ENCODE measurements around the gene WSCD2.

Gene WSCD2

DNA sequence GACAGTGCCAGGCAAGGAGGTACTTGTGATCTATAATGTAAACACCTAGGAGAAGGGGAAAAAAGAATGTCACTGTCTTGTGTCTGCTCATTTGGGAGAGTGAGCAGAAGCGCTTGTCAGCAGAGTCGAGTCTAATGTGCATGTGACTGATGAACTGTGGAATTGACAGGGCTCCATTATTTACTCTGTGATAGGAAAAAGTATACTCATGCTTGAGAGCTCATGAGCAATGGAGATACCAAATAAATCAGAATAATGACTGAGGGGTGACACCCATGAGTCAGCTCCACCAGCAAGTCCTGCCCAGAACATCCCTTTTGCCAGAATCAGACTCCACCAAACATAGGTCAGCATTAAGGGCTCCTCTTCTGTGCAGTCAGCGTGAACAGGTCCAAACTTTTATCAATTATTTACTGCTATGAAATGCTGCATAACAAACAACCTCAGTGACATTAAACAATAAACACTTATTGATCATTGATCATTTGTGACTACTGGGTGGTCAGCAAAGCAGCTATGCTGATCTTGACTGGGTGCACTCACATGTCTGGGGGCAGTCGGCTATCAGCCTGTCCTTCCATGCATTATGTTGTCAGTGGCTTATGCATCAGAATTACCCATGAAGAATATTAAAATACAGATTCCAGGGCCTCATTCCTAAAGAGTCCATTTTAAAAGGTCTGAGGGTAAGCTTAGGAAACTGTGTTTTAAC, 29.2 kb upstream of the WSCD2 start:
- no peaks in the 10 kb centered on the region for H3K36me3 ChIP-seq (ENCODE audit: low read depth)
- no peak for ATAC-seq (ENCODE audit: low read depth)
- no peak for DNase-seq (ENCODE audit: low spot score)
- no peaks in the 10 kb centered on the region for H3K9me3 ChIP-seq (ENCODE audit: severe bottlenecking)
- H3K27me3 ChIP-seq (ENCODE audit: insufficient read depth, poor library complexity, severe bottlenecking), result no peaks in the 10 kb centered on the region
- no peaks in the 10 kb centered on the region for H3K4me1 ChIP-seq (ENCODE audit: insufficient read depth, poor library complexity, severe bottlenecking)
- TF ChIP-seq, protein P1, sequence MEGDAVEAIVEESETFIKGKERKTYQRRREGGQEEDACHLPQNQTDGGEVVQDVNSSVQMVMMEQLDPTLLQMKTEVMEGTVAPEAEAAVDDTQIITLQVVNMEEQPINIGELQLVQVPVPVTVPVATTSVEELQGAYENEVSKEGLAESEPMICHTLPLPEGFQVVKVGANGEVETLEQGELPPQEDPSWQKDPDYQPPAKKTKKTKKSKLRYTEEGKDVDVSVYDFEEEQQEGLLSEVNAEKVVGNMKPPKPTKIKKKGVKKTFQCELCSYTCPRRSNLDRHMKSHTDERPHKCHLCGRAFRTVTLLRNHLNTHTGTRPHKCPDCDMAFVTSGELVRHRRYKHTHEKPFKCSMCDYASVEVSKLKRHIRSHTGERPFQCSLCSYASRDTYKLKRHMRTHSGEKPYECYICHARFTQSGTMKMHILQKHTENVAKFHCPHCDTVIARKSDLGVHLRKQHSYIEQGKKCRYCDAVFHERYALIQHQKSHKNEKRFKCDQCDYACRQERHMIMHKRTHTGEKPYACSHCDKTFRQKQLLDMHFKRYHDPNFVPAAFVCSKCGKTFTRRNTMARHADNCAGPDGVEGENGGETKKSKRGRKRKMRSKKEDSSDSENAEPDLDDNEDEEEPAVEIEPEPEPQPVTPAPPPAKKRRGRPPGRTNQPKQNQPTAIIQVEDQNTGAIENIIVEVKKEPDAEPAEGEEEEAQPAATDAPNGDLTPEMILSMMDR (IDR thresholded peaks at IDR 0.05; ENCODE audit: poor library complexity, severe bottlenecking), result no peak
- H3K4me3 ChIP-seq (ENCODE audit: severe bottlenecking), result no peak overlapping the region
- H3K27ac ChIP-seq (ENCODE audit: poor library complexity, severe bottlenecking), result no peak overlapping the region

DNA sequence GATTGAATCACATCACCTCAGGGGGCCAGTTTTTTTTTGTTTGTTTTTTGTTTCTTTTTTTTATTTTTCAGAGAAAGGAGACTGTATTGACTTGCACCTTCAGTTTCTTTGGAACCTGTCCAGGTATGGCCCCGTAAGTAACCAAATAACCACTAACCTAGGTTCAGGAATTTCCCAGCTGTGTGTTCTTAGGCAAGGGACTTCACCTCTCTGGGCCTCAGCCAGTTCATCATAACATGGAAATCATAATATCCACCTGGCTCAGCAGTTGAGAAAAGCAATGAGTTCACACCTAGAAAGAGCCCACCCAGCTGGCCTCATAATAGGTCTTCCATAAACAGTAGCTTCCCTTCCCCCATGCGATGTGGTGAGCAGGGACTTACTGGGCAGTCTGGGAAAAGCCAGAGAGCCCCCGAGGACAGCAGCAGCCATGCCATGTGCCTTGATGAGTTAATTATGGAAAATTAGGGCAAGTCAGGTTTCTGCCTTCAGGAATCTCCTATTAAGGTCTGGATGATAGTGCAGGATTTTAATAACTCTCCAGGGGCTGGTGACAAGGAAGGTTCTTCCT, 27.4 kb upstream of the WSCD2 start:
- TF ChIP-seq, protein P1 (IDR thresholded peaks at IDR 0.05; ENCODE audit: poor library complexity, severe bottlenecking), result no peak
- H3K27ac ChIP-seq (ENCODE audit: poor library complexity, severe bottlenecking), result no peak overlapping the region
- H3K36me3 ChIP-seq (ENCODE audit: low read depth), result no peaks in the 10 kb centered on the region
- H3K9me3 ChIP-seq (ENCODE audit: severe bottlenecking), result no peaks in the 10 kb centered on the region
- no peak overlapping the region for H3K4me3 ChIP-seq (ENCODE audit: severe bottlenecking)
- no peaks in the 10 kb centered on the region for H3K27me3 ChIP-seq (ENCODE audit: insufficient read depth, poor library complexity, severe bottlenecking)
- no peak for ATAC-seq (ENCODE audit: low read depth)
- H3K4me1 ChIP-seq (ENCODE audit: insufficient read depth, poor library complexity, severe bottlenecking), result no peaks in the 10 kb centered on the region
- no peak for DNase-seq (ENCODE audit: low spot score)

DNA sequence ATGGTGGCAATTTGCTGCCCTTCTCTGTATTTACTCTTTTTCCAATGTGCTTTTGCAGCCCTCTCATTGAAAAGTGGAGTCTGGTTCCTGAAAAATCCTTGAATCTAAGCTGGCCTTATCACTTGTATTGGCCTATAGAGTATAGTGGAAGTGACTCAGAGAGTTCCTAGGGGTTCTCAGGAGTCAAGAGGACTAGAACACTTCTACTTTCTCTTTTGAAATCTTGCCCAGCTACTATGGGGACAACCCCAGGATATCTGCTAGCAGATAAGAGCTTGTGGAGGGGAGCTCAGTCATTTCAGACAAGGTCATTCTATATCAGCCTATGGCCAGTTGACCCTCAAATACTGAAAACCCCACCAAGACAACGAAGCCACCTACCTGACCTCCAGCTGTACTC, 26.7 kb upstream of the WSCD2 start:
- Histone ChIP-seq H3K36me3 (ENCODE audit: low read depth) (no peaks in the 10 kb centered on the region), H3K27me3 (ENCODE audit: insufficient read depth, poor library complexity, severe bottlenecking) (no peaks in the 10 kb centered on the region), H3K4me3 (ENCODE audit: severe bottlenecking) (no peak overlapping the region), H3K27ac (ENCODE audit: poor library complexity, severe bottlenecking) (no peak overlapping the region), H3K4me1 (ENCODE audit: insufficient read depth, poor library complexity, severe bottlenecking) (no peaks in the 10 kb centered on the region), H3K9me3 (ENCODE audit: severe bottlenecking) (no peaks in the 10 kb centered on the region)
- no peak for ATAC-seq (ENCODE audit: low read depth)
- TF ChIP-seq, protein P1 (IDR thresholded peaks at IDR 0.05; ENCODE audit: poor library complexity, severe bottlenecking), result no peak
- no peak for DNase-seq (ENCODE audit: low spot score)

DNA sequence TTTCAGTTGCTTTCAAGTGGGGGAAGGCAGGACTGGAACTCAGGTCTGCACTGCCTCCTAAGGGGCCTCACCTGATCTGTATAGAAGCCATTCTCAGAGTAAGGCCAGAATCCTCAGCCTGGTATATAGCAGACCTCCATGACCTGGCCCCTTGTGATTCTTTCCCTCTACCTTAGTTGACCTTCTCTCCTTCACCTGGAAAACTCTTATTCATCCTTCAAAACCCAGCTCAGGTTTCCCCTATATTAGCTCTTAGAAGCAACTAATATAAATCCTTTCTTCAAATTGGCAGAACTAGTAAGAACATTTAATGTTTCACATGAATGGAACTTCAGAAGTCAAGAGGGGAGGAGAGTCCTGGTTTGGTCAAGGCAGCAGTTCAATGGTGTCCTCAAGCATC, 26.0 kb upstream of the WSCD2 start:
- DNase-seq (ENCODE audit: low spot score) (no peak), ATAC-seq (ENCODE audit: low read depth) (no peak)
- Histone ChIP-seq H3K4me3 (ENCODE audit: severe bottlenecking) (no peak overlapping the region), H3K4me1 (ENCODE audit: insufficient read depth, poor library complexity, severe bottlenecking) (no peaks in the 10 kb centered on the region), H3K27ac (ENCODE audit: poor library complexity, severe bottlenecking) (no peak overlapping the region), H3K9me3 (ENCODE audit: severe bottlenecking) (no peaks in the 10 kb centered on the region), H3K27me3 (ENCODE audit: insufficient read depth, poor library complexity, severe bottlenecking) (no peaks in the 10 kb centered on the region), H3K36me3 (ENCODE audit: low read depth) (no peaks in the 10 kb centered on the region)
- TF ChIP-seq, protein P1 (IDR thresholded peaks at IDR 0.05; ENCODE audit: poor library complexity, severe bottlenecking), result no peak

DNA sequence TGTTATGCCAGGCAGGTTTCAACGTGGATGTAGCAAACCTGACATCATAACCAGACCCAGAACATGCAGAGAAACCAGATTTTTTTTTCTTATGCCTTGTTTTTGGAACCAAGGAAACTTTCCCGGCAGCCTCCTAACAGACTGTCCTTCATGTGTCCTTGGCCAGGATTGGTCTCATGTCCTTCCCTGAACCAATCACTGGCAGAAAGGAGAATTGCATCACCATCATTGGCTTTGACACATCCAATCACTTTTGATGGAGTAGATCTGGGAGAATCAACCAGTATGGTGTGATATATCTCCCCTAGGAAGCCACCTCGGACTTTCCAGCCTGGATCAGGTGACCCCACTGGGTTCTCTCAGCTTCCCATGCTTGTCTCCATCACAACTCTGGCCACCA, 25.6 kb upstream of the WSCD2 start:
- no peak for ATAC-seq (ENCODE audit: low read depth)
- Histone ChIP-seq H3K27me3 (ENCODE audit: insufficient read depth, poor library complexity, severe bottlenecking) (no peaks in the 10 kb centered on the region), H3K36me3 (ENCODE audit: low read depth) (no peaks in the 10 kb centered on the region), H3K27ac (ENCODE audit: poor library complexity, severe bottlenecking) (no peak overlapping the region), H3K9me3 (ENCODE audit: severe bottlenecking) (no peaks in the 10 kb centered on the region), H3K4me1 (ENCODE audit: insufficient read depth, poor library complexity, severe bottlenecking) (no peaks in the 10 kb centered on the region), H3K4me3 (ENCODE audit: severe bottlenecking) (no peak overlapping the region)
- TF ChIP-seq, protein P1 (IDR thresholded peaks at IDR 0.05; ENCODE audit: poor library complexity, severe bottlenecking), result no peak
- DNase-seq (ENCODE audit: low spot score), result no peak

Data from RWPE2 (cell line).